A549 (cell line): Measurements from ENCODE around the gene FAF1. TPM values are rescaled to one million over a fixed set of nuclear protein-coding genes. Genes with fewer than 3 reads are reported as not detected.

Experiments
- ATAC-seq, 2 experiments: fragments of 200-7000 bp in 1 of 2; fragments of >200 bp in 1 of 2; cut with Nextera tagmentation in 1 of 2; cut with Tn5 transposase in 1 of 2; 3 replicates each; pipeline versions ENCODE4 v1.8.0 to v1.9.1; 2018 to 2020; ENCODE audit warnings: mild to moderate bottlenecking in 1 of 2, moderate library complexity in 1 of 2
- CTCF ChIA-PET: fragments of 300-600 bp; sonication (Branson Sonifier 250); formaldehyde crosslinking; extraction: SDS; loops from one replicate; lab custom pipeline; 2021; ENCODE audit warnings: antibody characterized with exemption, inconsistent platforms; lab: Yijun Ruan, JAX
- POLR2A ChIA-PET: fragments of 350-600 bp; formaldehyde crosslinking; extraction: SDS; loops from one replicate; lab custom pipeline; 2021; ENCODE audit warnings: antibody characterized with exemption, inconsistent platforms; lab: Yijun Ruan, JAX
- DNase-seq, 2 experiments: peaks; one replicate each; pipeline versions ENCODE4 v3.0.0 to v3.0.0-alpha.2; 2011 to 2016; ENCODE audit warnings: low read depth in 1 of 2, low spot score in 1 of 2
- FAIRE-seq: peaks from 2 replicates; lab custom pipeline; 2011; peaks lifted over from hg19 to GRCh38; lab: Jason Lieb, UNC
- H3K27ac ChIP-seq, 2 experiments: fragments of >200 bp; sonication (Bioruptor Twin); formaldehyde crosslinking; 3 replicates each; pipeline ENCODE4 v1.5.1; 2016 to 2017
- H3K4me1 ChIP-seq: fragments of >200 bp; sonication (Bioruptor Twin); formaldehyde crosslinking; 3 replicates; pipeline ENCODE4 v1.6.1; 2016
- H3K4me2 ChIP-seq: fragments of >200 bp; sonication (Bioruptor Twin); formaldehyde crosslinking; 3 replicates; pipeline ENCODE4 v1.6.1; 2016
- H3K4me3 ChIP-seq: fragments of >200 bp; sonication (Bioruptor Twin); formaldehyde crosslinking; 3 replicates; pipeline ENCODE4 v1.5.1; 2016
- H3K9me3 ChIP-seq: fragments of >200 bp; sonication (Bioruptor Twin); formaldehyde crosslinking; 3 replicates; pipeline ENCODE4 v1.6.1; 2016
- BHLHE40 ChIP-seq: IDR thresholded peaks from 2 replicates; pipeline ENCODE4 v1.6.1; 2012; ENCODE audit warnings: low read depth, low read length, inconsistent platforms
- CBX2 ChIP-seq: fragments of 200-600 bp; sonication (generic); IDR thresholded peaks from 2 replicates; pipeline ENCODE4 v1.6.1; 2016; ENCODE audit warnings: low read depth, mild to moderate bottlenecking, borderline replicate concordance
- CEBPB ChIP-seq, 2 experiments: fragments of >200 bp in 1 of 2; sonication (Bioruptor Twin) in 1 of 2; formaldehyde crosslinking in 1 of 2; IDR thresholded peaks; 2 replicates each; pipeline ENCODE4 v1.6.1; 2012 to 2016
- CHD2 ChIP-seq: fragments of 150-350 bp; IDR thresholded peaks from 2 replicates; pipeline ENCODE4 v1.6.1; 2014; ENCODE audit warnings: low read length; ENCODE audit not compliant: partially characterized antibody
- EHF ChIP-seq: fragments of 250-450 bp; sonication (Bioruptor Pico); IDR thresholded peaks from 2 replicates; pipeline ENCODE4 v1.5.0; 2020; ENCODE audit warnings: mild to moderate bottlenecking
- EHMT2 ChIP-seq: fragments of 200-600 bp; sonication (generic); IDR thresholded peaks from 2 replicates; pipeline ENCODE4 v1.6.1; 2016; ENCODE audit warnings: antibody characterized with exemption, low read depth, mild to moderate bottlenecking, moderate library complexity
- FOXS1 ChIP-seq: fragments of 250-450 bp; sonication (Bioruptor Pico); IDR thresholded peaks from 2 replicates; pipeline ENCODE4 v1.5.0; 2020; ENCODE audit warnings: mild to moderate bottlenecking, moderate library complexity
- GATA3 ChIP-seq: IDR thresholded peaks from 2 replicates; pipeline ENCODE4 v1.6.1; 2012; ENCODE audit warnings: borderline replicate concordance
- HDAC2 ChIP-seq: fragments of 200-600 bp; sonication (generic); IDR thresholded peaks from 2 replicates; pipeline ENCODE4 v1.6.1; 2016
- HOXA7 ChIP-seq: fragments of 250-450 bp; sonication (Bioruptor Pico); IDR thresholded peaks from 2 replicates; pipeline ENCODE4 v1.5.0; 2020; ENCODE audit warnings: mild to moderate bottlenecking, moderate library complexity
- HOXB5 ChIP-seq: fragments of 250-450 bp; sonication (Bioruptor Pico); IDR thresholded peaks from 2 replicates; pipeline ENCODE4 v1.5.0; 2020; ENCODE audit warnings: mild to moderate bottlenecking, moderate library complexity
- JUNB ChIP-seq: fragments of >200 bp; sonication (Bioruptor Twin); formaldehyde crosslinking; IDR thresholded peaks from 2 replicates; pipeline ENCODE4 v1.6.1; 2016
- KDM1A ChIP-seq: fragments of 200-600 bp; sonication (generic); IDR thresholded peaks from 2 replicates; pipeline ENCODE4 v1.6.1; 2016; ENCODE audit warnings: low read depth, mild to moderate bottlenecking
- MYC ChIP-seq: IDR thresholded peaks from 2 replicates; pipeline ENCODE4 v1.6.1; 2012; ENCODE audit warnings: mild to moderate bottlenecking, inconsistent platforms, low read length, improper control_type of control experiment, borderline replicate concordance
- NFE2L2 ChIP-seq: fragments of 150-350 bp; conservative IDR thresholded peaks from 2 replicates; pipeline ENCODE4 v1.6.1; 2014; ENCODE audit warnings: low read length
- NPAS2 ChIP-seq: fragments of 250-450 bp; sonication (Bioruptor Pico); IDR thresholded peaks from 2 replicates; pipeline ENCODE4 v1.8.0; 2022; ENCODE audit warnings: mild to moderate bottlenecking, moderate library complexity, borderline replicate concordance
- NR3C1 ChIP-seq: fragments of >200 bp; sonication (Bioruptor Twin); formaldehyde crosslinking; IDR thresholded peaks from 3 replicates; pipeline ENCODE4 v1.6.1; 2017
- PHF8 ChIP-seq: fragments of 200-600 bp; sonication (generic); IDR thresholded peaks from 2 replicates; pipeline ENCODE4 v1.6.1; 2016; ENCODE audit warnings: low read depth, mild to moderate bottlenecking, antibody characterized with exemption, moderate library complexity, borderline replicate concordance
- RFX5 ChIP-seq: fragments of 450-650 bp; IDR thresholded peaks from 2 replicates; pipeline ENCODE4 v1.7.1; 2014; ENCODE audit warnings: antibody characterized with exemption, mild to moderate bottlenecking, moderate library complexity
- SMC3 ChIP-seq: fragments of >200 bp; sonication (Bioruptor Twin); formaldehyde crosslinking; IDR thresholded peaks from 3 replicates; pipeline ENCODE4 v1.6.1; 2018; ENCODE audit warnings: inconsistent platforms
- SREBF2 ChIP-seq: fragments of 450-650 bp; IDR thresholded peaks from 2 replicates; pipeline ENCODE4 v1.6.1; 2014; ENCODE audit warnings: mild to moderate bottlenecking, moderate library complexity
- TFCP2L1 ChIP-seq: fragments of 250-450 bp; sonication (Bioruptor Pico); IDR thresholded peaks from 2 replicates; pipeline ENCODE4 v1.5.0; 2021; ENCODE audit warnings: mild to moderate bottlenecking
- ZC3H11A ChIP-seq: fragments of 450-650 bp; IDR thresholded peaks from 2 replicates; pipeline ENCODE4 v1.6.1; 2014; ENCODE audit warnings: antibody characterized with exemption, mild to moderate bottlenecking
- ZFP36 ChIP-seq: fragments of 450-650 bp; IDR thresholded peaks from 2 replicates; pipeline ENCODE4 v1.6.1; 2014; ENCODE audit warnings: borderline replicate concordance; ENCODE audit not compliant: partially characterized antibody
- ZSCAN20 ChIP-seq: fragments of 250-450 bp; sonication (Bioruptor Pico); IDR thresholded peaks from 2 replicates; pipeline ENCODE4 v1.8.0; 2022; ENCODE audit warnings: mild to moderate bottlenecking, moderate library complexity
- WGBS: methylation state at CpG from one replicate; pipeline ENCODE4 v1.1.6; 2017; ENCODE audit errors: missing lambda C conversion rate; 5-methylcytosine and 5-hydroxymethylcytosine counted together
- polyA plus RNA-seq, 4 experiments: library from polyadenylated mRNA; depleted of rRNA in 3 of 4; stranded (reverse); fragments of >200 nt; fragmentation: RNase III in 1 of 4; extraction: RNeasy Plus Mini Kit Qiagen cat#74134 plus additional on column Dnase treatment in 1 of 4; gene quantifications; 2 replicates in 3 of 4; 3 replicates in 1 of 4; pipeline ENCODE4 v1.2.3, GENCODE V29; 2011 to 2017
- TF ChIP-seq, protein P1 (sequence below): IDR thresholded peaks from 2 replicates; pipeline ENCODE4 v1.6.1; 2012; ENCODE audit warnings: low read depth, borderline replicate concordance
- TF ChIP-seq, protein P2 (sequence below): IDR thresholded peaks from 2 replicates; pipeline ENCODE4 v1.6.1; 2012
- TF ChIP-seq, protein P3 (sequence below): fragments of >200 bp; sonication (Bioruptor Twin); formaldehyde crosslinking; IDR thresholded peaks from 2 replicates; pipeline ENCODE4 v1.6.1; 2016
- TF ChIP-seq, protein P4 (sequence below): fragments of >200 bp; sonication (Bioruptor Twin); formaldehyde crosslinking; IDR thresholded peaks from 3 replicates; pipeline ENCODE4 v1.6.1; 2016
- TF ChIP-seq, protein P5 (sequence below): fragments of 250-450 bp; sonication (Bioruptor Pico); IDR thresholded peaks from 2 replicates; pipeline ENCODE4 v1.5.0; 2020; ENCODE audit warnings: low read depth, mild to moderate bottlenecking, moderate library complexity

Gene FAF1
- polyA plus RNA-seq, 2 of the 4 experiments (the other 2 are of a cell fraction) = 31.7 to 46.2 TPM

DNA sequence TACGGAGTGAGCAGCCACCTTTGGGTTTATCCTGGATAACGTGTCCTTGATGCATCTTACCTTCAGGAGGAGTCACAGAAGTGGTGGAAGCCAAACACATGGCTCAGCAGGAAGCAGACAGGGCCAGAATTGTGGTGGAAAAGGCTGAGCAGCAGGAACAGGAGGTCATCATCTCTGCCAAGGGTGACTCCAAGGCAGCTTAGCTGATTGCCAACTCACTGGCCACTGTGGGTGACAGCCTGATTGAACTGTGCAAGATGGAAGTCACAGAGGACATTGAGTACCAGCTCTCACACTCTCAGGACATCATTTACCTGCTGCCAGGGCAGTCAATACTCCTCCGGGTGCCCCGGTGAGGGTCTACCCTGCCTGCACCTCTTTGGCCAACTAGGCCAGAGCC lies 179.3 kb downstream of the FAF1 start:
- 100% methylated on average over 3 of the region's 4 CpGs for WGBS
- ChIA-PET CTCF (no interaction called here), POLR2A (no interaction called here)
- Histone ChIP-seq H3K27ac (no peak overlapping the region), H3K4me3 (no peak overlapping the region)
- no peak for DNase-seq
- TF ChIP-seq HOXA7 (CRISPR knock-in tag) (no peak), TFCP2L1 (CRISPR knock-in tag) (no peak), PHF8 (no peak), HOXB5 (CRISPR knock-in tag) (no peak), NR3C1 (no peak), KDM1A (no peak), SREBF2 (no peak), CEBPB (IDR thresholded peaks at IDR 0.05) (no peak), EHMT2 (no peak), GATA3 (no peak), NFE2L2 (no peak), CHD2 (no peak), FOXS1 (CRISPR knock-in tag) (no peak), CBX2 (no peak), MYC (no peak)
- TF ChIP-seq, protein P1, sequence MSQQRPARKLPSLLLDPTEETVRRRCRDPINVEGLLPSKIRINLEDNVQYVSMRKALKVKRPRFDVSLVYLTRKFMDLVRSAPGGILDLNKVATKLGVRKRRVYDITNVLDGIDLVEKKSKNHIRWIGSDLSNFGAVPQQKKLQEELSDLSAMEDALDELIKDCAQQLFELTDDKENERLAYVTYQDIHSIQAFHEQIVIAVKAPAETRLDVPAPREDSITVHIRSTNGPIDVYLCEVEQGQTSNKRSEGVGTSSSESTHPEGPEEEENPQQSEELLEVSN = no peak
- TF ChIP-seq, all 56 proteins: peak for 0
- Histone ChIP-seq H3K9me3 (no peaks in the 10 kb centered on the region), H3K4me2 (no peak overlapping the region), H3K4me1 (peaks cover 5% of the 10 kb centered on the region; the same call in 1 of the 3 replicates)
- FAIRE-seq (no peak), ATAC-seq (no peak)

DNA sequence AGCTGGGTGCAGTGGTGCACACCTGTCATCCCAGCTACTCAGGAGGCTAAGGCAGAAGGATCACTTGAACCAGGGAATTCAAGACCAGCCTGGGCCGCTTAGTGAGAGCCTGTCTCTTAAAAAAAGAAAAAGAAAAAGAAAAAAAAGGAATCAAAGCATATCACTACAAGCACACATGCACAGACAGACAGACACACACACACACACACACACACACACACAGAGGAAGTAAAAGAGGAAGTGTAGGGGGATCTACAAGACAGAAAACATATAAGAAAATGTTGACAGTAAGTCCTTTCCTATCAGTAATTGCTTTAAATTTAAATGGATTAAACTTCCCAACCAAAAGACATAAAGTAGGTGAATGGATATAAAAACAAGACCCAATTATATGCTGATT lies 180.3 kb downstream of the FAF1 start:
- ChIA-PET POLR2A (no interaction called here), CTCF (interaction anchor here (1.0 kb wide), 1 partner anchor 150 kb away, joined by 3 read pairs; no protein-coding TSS in a partner anchor)
- DNase-seq (no peak), FAIRE-seq (no peak), ATAC-seq (no peak)
- no peak overlapping the region for H3K4me3 ChIP-seq
- H3K4me2 ChIP-seq = no peak overlapping the region
- H3K9me3 ChIP-seq = no peaks in the 10 kb centered on the region
- WGBS = 94% methylated on average over 1 of the region's 1 CpG
- TF ChIP-seq SMC3 (no peak), HOXA7 (CRISPR knock-in tag) (no peak), NPAS2 (CRISPR knock-in tag) (no peak), RFX5 (no peak), SREBF2 (no peak), ZC3H11A (no peak), ZFP36 (no peak), HDAC2 (no peak), ZSCAN20 (CRISPR knock-in tag) (no peak), PHF8 (no peak), JUNB (no peak), BHLHE40 (no peak), EHMT2 (no peak), GATA3 (no peak), EHF (CRISPR knock-in tag) (no peak), CHD2 (no peak)
- TF ChIP-seq, protein P2, sequence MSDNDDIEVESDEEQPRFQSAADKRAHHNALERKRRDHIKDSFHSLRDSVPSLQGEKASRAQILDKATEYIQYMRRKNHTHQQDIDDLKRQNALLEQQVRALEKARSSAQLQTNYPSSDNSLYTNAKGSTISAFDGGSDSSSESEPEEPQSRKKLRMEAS = no peak
- TF ChIP-seq, protein P3, sequence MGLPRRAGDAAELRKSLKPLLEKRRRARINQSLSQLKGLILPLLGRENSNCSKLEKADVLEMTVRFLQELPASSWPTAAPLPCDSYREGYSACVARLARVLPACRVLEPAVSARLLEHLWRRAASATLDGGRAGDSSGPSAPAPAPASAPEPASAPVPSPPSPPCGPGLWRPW = no peak
- TF ChIP-seq, protein P4, sequence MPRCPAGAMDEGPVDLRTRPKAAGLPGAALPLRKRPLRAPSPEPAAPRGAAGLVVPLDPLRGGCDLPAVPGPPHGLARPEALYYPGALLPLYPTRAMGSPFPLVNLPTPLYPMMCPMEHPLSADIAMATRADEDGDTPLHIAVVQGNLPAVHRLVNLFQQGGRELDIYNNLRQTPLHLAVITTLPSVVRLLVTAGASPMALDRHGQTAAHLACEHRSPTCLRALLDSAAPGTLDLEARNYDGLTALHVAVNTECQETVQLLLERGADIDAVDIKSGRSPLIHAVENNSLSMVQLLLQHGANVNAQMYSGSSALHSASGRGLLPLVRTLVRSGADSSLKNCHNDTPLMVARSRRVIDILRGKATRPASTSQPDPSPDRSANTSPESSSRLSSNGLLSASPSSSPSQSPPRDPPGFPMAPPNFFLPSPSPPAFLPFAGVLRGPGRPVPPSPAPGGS = no peak
- TF ChIP-seq, protein P5, sequence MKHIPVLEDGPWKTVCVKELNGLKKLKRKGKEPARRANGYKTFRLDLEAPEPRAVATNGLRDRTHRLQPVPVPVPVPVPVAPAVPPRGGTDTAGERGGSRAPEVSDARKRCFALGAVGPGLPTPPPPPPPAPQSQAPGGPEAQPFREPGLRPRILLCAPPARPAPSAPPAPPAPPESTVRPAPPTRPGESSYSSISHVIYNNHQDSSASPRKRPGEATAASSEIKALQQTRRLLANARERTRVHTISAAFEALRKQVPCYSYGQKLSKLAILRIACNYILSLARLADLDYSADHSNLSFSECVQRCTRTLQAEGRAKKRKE (CRISPR knock-in tag) = no peak
- peaks cover 5% of the 10 kb centered on the region; the same call in 1 of the 3 replicates for H3K4me1 ChIP-seq
- no peak overlapping the region for H3K27ac ChIP-seq
